HG03108 (cell line): ENCODE data around the gene HSF5.
A peak's percentile ranks its signal among the peaks of the same experiment; 100 is the strongest.

Source experiments
- ATAC-seq: cut with Tn5 transposase; IDR thresholded peaks from one replicate; pipeline ENCODE4 v1.9.1; 2021; ENCODE audit warnings: moderate library complexity; ENCODE audit not compliant: unreplicated experiment

HSF5 gene

GRCh38 chr17:58487589-58488427, at the start of gene HSF5:
Gene HSF5, minus strand, starts transcription at chr17:58488408. Its CDS starts 134 bp downstream, at chr17:58488274.
- peak; percentile 60 for ATAC-seq

- no peak for ATAC-seq
Observed at GRCh38 chr17:58537266-58537665, 49.1 kb upstream of the HSF5 start.

- ATAC-seq, result no peak
Observed at GRCh38 chr17:58536542-58536941, 48.3 kb upstream of the HSF5 start.

GRCh38 chr17:58535431-58535830, 47.2 kb upstream of the HSF5 start:
- ATAC-seq, result no peak

- no peak for ATAC-seq
Observed at GRCh38 chr17:58534901-58535421, 46.8 kb upstream of the HSF5 start.

GRCh38 chr17:58534331-58534730, 46.1 kb upstream of the HSF5 start:
- ATAC-seq, result no peak

GRCh38 chr17:58533616-58534188, 45.5 kb upstream of the HSF5 start:
- ATAC-seq, result no peak

- ATAC-seq, result no peak
Observed at GRCh38 chr17:58532555-58532951, 44.3 kb upstream of the HSF5 start.

- peak; percentile 51 for ATAC-seq
Observed at GRCh38 chr17:58531661-58532554, 43.7 kb upstream of the HSF5 start.

GRCh38 chr17:58531122-58531521, 42.9 kb upstream of the HSF5 start:
- ATAC-seq, result no peak

GRCh38 chr17:58530655-58531054, 42.4 kb upstream of the HSF5 start:
- no peak for ATAC-seq

GRCh38 chr17:58529275-58529674, 41.1 kb upstream of the HSF5 start:
- ATAC-seq, result no peak

GRCh38 chr17:58528443-58528842, 40.2 kb upstream of the HSF5 start:
- no peak for ATAC-seq

GRCh38 chr17:58527949-58528348, 39.7 kb upstream of the HSF5 start:
- no peak for ATAC-seq

- no peak for ATAC-seq
Observed at GRCh38 chr17:58527306-58527705, 39.1 kb upstream of the HSF5 start.

GRCh38 chr17:58525239-58525638, 37.0 kb upstream of the HSF5 start:
- ATAC-seq, result no peak

GRCh38 chr17:58521680-58522079, 33.5 kb upstream of the HSF5 start:
- ATAC-seq, result no peak

- ATAC-seq, result no peak
Observed at GRCh38 chr17:58520843-58521430, 32.7 kb upstream of the HSF5 start.

GRCh38 chr17:58517928-58518609, 29.9 kb upstream of the HSF5 start:
- peak; percentile 82 for ATAC-seq

GRCh38 chr17:58517378-58517927, 29.2 kb upstream of the HSF5 start:
- no peak for ATAC-seq
